Stimulated activated CD4-positive, alpha-beta T cell treated with anti-CD3 and anti-CD28 coated beads, Interleukin-4, amount 100 ng/mL, for 4 hours (primary cell): ENCODE data around the gene UGT1A1.

Source experiments
- DNase-seq, 2 experiments: peaks; one replicate each; pipeline ENCODE4 v3.0.0-alpha.2; 2020

The UGT1A1 gene

GRCh38 chr2:233799087-233799665 lies 39.1 kb downstream of the UGT1A1 start:
- no peak for DNase-seq

DNA sequence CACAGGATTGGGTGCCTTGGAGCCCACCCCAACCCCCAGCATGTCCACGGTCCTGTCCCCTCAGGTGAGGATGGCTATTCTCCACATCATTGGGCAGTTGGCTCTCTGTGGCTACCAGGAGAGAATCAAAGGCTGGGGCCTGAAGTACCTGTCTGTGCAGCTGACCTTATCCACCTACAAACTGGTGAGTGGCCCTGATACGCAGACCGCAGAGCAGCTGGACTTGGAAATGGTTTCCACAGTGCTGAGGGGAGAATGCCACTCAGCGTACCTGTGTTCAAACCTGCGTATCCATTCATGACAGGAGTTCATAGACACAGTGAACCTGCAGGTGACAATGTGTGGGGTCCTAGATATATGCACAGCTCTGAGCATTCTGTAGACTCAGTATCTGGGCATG lies 39.6 kb downstream of the UGT1A1 start:
- no peak for DNase-seq

GRCh38 chr2:233800208-233800607 lies 40.1 kb downstream of the UGT1A1 start:
- no peak for DNase-seq

DNA sequence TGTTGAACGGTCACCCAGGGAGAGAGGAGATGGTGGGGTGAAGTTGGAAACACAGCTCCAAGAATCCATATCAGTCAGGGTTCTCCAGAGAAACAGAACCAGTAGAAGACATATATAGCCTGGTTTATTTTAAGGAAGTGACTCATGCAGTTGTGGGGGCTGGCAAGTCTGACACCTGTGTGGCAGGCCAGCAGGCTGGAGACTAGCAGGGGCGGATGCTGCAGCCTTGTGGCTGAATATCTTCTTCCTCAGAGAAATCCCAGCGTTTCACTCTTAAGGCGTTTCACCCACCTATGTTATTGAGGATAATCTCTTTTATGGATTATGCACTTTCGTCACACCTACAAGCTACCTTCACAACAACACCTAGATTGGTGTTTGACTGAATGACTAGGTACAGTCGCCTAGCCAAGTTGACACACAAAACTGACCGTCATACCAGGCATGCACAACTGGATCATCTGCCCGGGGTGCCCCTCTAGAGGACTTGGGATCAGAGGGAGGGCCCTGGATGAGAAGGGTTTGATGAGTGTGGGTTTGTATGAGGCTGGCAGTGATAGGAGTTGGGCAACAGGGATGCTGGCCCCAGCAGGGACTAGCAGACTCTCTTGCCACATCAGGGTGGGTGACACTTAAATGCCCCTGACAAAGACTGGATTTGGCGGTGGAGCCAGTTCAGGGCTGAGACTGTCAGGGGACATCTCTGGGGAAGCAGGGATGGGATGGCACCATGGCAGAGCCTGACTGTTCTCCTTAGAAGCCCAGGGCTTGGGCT lies 41.5 kb downstream of the UGT1A1 start:
- no peak for DNase-seq

DNA sequence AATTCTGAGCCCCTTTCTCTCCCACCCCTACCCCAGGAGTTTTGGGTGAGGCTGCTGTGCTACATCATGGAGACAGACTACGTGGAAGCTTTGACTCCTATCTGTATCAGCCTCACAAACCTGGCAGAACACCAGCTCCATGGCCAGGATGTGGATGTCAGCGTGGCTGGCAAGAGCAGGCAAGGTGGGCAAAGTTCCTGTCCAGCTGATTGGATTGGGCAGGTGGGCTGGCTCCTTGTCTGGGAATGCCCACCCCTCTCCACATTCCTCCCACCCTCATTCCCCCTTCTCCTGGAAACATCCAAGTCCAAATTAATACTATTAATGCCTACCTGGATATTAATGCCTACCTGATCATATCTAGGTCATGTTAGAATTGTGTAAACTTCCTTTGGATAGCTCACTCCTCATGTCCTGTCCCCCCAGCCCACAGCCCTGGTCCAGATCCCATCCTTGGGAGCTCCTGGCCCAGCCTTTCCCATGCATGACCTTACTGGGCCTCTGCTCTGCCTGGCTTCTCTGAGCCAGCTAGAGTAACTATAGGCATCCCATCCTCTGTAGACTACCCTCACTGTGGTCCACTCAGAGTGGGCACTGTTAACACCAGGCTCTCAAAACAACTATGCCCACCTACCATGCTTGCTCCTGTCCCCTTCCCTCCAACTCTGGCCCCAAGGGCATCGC lies 42.2 kb downstream of the UGT1A1 start:
- no peak for DNase-seq

GRCh38 chr2:233803292-233803911 lies 43.3 kb downstream of the UGT1A1 start:
- DNase-seq, result no peak

- DNase-seq, result no peak
Measured at GRCh38 chr2:233803994-233804393, 43.9 kb downstream of the UGT1A1 start.

DNA sequence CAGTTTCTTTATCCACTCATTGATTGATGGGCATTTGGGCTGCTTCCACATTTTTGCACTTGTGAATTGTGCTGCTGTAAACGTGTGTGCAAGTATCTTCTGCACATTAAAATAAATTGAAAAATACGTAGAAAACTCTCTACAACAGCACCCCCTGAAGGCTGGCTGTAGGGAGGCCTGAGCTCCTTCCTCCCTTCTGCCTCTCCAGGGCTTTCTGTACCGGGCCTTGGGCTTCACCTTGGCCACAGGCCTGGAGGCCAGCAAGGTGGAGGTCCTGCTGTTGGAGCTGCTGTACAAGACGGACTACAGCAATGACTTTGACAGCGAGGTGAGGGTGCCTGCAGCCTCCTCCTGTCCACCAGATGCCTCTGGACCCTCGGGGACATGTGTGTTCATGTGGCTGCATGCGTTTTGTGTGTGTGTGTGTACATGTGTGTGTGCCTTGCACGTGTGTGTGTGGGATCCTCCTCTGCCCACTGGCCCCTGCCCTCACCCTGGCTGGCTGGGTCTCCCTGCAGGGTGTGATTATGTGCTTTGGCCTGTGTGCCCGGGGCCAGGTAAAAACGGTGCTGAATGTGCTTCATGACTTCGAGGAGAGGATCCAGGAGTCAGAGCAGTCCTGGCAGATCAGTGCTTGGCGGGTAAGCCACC lies 47.3 kb downstream of the UGT1A1 start:
- DNase-seq, result no peak

GRCh38 chr2:233807966-233808935 lies 48.2 kb downstream of the UGT1A1 start:
- DNase-seq, result no peak

GRCh38 chr2:233810385-233810784 lies 50.3 kb downstream of the UGT1A1 start:
- DNase-seq, result no peak

DNA sequence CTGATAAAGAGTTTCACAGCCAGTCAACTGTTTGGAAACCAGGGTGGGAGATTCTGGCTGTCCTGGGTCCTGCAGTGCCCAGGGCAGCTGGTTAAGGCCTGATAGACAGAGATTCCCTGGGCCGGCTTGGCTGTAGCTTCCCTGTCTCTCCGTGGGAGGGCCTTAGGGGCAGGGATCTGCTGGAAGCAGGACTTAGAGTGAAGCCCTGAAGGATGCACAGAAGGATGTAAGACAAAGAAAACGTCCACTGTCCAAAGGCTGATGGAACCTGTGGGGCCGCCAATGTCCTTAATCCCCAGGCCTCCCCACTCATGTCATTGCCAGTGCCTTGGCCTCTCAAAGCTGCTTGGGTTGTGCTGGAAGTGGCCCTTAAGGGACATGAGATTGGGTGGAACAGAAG lies 51.0 kb downstream of the UGT1A1 start:
- no peak for DNase-seq

GRCh38 chr2:233811732-233812131 lies 51.7 kb downstream of the UGT1A1 start:
- DNase-seq, result no peak

- no peak for DNase-seq
Measured at GRCh38 chr2:233813236-233814055, 53.4 kb downstream of the UGT1A1 start.

- no peak for DNase-seq
Measured at GRCh38 chr2:233814056-233814835, 54.2 kb downstream of the UGT1A1 start.

DNA sequence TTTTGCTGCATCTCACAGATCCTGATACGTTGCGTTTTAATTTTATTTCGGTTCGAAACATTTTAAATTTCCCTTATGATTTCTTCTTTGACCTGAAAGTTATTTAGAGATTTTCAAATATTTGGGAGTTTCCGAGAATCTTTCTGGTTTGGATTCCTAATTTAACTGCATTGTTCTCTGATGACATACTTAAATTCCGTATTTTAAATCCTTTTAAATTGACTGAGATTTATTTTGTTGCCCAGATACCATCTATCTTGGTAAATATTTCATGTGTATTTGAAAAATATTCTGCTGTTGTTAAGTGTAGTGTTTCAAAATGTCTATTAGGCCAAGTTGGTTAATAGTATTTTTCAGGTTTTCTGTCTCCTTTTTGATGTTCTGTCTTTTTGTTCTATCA lies 55.8 kb downstream of the UGT1A1 start:
- DNase-seq, result no peak

DNA sequence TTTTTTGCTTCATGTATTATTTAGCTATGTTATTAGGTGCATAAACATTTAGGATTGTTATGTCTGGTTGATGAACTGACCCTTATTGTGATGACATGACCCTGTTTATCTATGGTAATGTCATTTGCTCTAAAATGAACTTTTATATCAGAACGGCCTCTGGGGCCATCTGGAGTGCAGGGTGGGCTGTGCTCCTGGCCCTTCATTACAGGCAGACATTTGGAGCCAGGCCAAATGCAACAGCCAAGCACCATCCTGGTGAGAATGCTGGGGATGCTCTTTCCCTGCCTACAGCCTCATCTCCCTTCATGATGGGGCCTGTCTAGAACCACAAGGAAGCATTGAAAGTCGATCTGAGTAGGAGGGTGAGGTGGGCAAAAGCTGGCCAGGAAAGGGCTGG lies 56.3 kb downstream of the UGT1A1 start:
- no peak for DNase-seq

DNA sequence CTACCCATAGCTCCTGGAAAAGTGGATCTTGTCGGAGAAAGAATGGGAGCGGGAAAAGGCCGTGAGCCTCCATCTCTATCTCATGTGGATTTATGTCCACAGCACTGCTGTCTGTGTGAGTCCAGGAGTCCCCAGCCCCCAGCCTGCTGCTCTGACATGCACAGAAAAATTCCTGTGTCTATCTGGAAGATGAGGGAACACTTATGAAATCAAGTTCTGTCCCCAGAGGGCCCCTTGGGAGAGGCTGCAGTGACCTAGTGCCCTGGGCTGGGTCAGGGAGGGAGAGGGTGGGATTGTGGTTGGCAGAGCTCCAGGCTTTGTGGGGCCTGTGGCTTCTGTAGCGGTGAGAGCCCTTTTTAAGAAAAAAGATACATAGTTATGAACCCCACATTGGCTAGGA lies 56.7 kb downstream of the UGT1A1 start:
- DNase-seq, result no peak

GRCh38 chr2:233817361-233817911 lies 57.4 kb downstream of the UGT1A1 start:
- DNase-seq, result no peak

DNA sequence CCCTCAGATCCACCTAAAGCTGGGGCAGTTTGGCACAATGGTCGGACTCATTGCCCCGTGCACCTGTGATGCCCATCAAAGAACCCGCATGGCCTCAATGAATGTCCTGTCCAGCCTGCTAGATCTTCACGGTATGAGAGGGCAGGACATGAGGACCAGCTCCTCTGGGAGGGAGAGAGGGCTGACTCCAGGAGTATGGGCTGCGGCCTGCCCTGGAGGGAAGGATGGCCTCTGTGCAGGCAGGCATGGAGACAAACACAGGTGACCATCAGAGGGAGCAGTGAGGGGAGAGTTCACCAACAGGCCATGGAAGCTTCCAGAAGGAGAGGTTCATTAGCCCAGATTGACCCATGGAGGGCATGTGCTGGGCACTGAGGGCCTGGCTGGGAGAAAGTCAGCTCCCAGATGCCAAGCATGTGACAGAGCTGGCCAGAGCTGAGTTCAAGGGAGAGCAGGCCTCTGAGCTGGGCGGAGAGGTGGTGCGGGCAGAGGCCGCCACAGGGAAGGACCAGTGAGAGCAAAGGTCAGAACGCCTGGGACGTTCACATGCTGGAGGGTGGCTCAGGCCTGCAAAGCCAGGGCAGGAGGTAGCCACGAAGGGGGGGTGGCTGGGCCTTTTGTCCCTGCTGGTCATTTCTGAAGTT lies 58.0 kb downstream of the UGT1A1 start:
- no peak for DNase-seq
